ENCODE results near the gene NPL.

DNA sequence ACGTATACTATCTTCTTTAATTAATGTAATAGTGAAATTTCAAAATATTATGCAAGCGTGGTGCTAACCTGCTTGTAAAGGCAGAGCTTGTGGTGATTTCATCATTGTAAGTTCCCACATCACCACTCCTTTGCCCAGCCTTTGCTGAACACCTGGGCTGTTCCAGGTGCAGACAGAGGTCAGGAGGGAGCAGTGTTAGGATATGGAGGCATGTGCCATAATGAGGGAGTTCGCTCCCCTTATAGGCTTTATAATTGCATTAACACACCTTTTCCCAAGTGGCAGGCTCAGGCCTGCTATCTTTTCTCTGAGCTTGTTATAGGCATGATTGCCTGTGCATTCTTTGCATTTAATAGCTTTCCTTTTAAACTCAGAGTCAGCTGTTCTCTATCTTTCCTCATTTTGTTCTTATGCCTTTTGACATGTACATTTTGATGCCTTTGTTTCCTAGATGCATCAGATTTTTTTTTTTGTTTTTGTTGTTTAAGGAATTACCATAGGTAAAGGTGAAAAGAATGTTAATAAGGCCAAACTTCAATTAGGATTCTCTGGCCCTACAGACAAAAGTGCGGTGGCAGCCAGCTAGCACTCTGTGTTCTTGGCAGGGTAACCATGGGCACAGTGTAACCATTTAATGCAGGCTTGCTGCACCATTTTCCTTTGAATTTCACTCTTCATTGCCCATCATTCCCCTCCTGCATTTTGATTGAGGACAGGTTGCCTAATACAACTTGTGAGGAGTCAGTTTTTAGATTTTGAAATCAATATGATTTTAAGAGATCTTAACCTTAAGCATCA, 12.6 kb downstream of the NPL start:
- TF ChIP-seq, protein P1, sequence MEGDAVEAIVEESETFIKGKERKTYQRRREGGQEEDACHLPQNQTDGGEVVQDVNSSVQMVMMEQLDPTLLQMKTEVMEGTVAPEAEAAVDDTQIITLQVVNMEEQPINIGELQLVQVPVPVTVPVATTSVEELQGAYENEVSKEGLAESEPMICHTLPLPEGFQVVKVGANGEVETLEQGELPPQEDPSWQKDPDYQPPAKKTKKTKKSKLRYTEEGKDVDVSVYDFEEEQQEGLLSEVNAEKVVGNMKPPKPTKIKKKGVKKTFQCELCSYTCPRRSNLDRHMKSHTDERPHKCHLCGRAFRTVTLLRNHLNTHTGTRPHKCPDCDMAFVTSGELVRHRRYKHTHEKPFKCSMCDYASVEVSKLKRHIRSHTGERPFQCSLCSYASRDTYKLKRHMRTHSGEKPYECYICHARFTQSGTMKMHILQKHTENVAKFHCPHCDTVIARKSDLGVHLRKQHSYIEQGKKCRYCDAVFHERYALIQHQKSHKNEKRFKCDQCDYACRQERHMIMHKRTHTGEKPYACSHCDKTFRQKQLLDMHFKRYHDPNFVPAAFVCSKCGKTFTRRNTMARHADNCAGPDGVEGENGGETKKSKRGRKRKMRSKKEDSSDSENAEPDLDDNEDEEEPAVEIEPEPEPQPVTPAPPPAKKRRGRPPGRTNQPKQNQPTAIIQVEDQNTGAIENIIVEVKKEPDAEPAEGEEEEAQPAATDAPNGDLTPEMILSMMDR (IDR thresholded peaks at IDR 0.05): no peak
- TF ChIP-seq POLR2A (IDR thresholded peaks at IDR 0.05): no peak

All from thyroid gland (tissue), 4 donors.